HG03103 (cell line): ENCODE data around the gene MRPS23.

Source experiments
- ATAC-seq: cut with Tn5 transposase; IDR thresholded peaks from one replicate; pipeline ENCODE4 v1.9.1; 2021; ENCODE audit warnings: low read depth; ENCODE audit not compliant: unreplicated experiment

MRPS23 gene

GRCh38 chr17:57879437-57880085 is 29.7 kb upstream of the MRPS23 start:
- no peak for ATAC-seq

GRCh38 chr17:57877803-57878377 is 28.0 kb upstream of the MRPS23 start:
- no peak for ATAC-seq

- ATAC-seq, result no peak
Observed at GRCh38 chr17:57876866-57877237, 27.0 kb upstream of the MRPS23 start.

- no peak for ATAC-seq
Observed at GRCh38 chr17:57876023-57876865, 26.4 kb upstream of the MRPS23 start.

GRCh38 chr17:57875290-57876022 is 25.6 kb upstream of the MRPS23 start:
- ATAC-seq, result no peak

GRCh38 chr17:57874434-57875289 is 24.8 kb upstream of the MRPS23 start:
- no peak for ATAC-seq

GRCh38 chr17:57874058-57874419 is 24.2 kb upstream of the MRPS23 start:
- ATAC-seq, result no peak

GRCh38 chr17:57873261-57874057 is 23.6 kb upstream of the MRPS23 start:
- ATAC-seq, result no peak

- ATAC-seq, result no peak
Observed at GRCh38 chr17:57872536-57872935, 22.7 kb upstream of the MRPS23 start.

- no peak for ATAC-seq
Observed at GRCh38 chr17:57871863-57872262, 22.0 kb upstream of the MRPS23 start.

GRCh38 chr17:57871155-57871554 is 21.3 kb upstream of the MRPS23 start:
- ATAC-seq, result no peak

GRCh38 chr17:57870283-57870635 is 20.4 kb upstream of the MRPS23 start:
- no peak for ATAC-seq

GRCh38 chr17:57869617-57870282 is 19.9 kb upstream of the MRPS23 start:
- no peak for ATAC-seq

- no peak for ATAC-seq
Observed at GRCh38 chr17:57868910-57869616, 19.2 kb upstream of the MRPS23 start.

- ATAC-seq, result no peak
Observed at GRCh38 chr17:57868007-57868909, 18.4 kb upstream of the MRPS23 start.

GRCh38 chr17:57867126-57867525 is 17.3 kb upstream of the MRPS23 start:
- no peak for ATAC-seq

- ATAC-seq, result no peak
Observed at GRCh38 chr17:57866723-57867122, 16.9 kb upstream of the MRPS23 start.
